GM18858 (cell line): ENCODE measurements around the gene PRKAG2.
A peak's percentile ranks its signal among the peaks of the same experiment; 100 is the strongest.
"Not testable (repeated sequence)": the region's sequence is repeated elsewhere in the genome, so short reads cannot be mapped to it uniquely, and the experiment has no call there.

Experiments used
- ATAC-seq: cut with Tn5 transposase; IDR thresholded peaks from one replicate; pipeline ENCODE4 v1.9.1; 2021; ENCODE audit not compliant: unreplicated experiment

PRKAG2 gene

DNA sequence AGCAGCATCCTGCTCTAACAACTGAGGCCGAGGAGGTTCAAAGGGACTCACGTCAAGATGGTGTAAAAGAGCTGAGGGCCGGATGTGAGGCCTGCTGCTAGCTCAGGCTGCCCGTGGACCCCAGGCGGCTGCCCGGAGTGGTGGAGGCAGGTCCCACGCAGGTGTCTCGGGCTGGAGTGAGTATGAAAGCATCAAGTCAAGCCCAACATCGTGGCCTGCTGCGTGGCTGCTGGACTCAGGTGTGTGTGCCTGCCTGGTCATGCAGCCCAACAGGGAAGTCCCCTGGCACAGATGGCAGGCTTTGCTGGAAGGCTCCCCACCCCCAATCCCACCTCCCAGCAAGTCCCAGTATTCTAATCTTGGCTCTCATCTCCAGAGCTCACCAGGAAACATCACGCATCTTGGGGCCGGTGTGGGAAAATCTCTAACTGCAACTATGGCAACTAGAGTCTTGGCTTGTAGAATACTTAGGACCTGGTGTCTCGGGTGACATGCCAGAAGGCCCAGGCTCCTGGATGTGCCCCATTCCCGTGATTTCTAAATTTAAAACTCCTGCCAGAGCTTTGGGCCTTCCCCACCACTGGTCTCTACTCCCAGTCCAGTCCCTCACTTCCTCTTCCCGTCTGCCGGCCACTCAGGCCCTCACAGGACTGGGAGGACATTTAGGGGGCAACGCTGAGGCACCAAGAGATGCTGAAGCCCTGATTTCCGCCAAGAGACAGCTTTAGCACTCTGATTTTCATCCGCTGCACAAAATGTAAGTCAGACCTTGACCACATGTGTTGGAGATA lies 85.9 kb downstream of the PRKAG2 start:
- ATAC-seq: no peak

- no peak for ATAC-seq
Measured at GRCh38 chr7:151790095-151790829, 86.7 kb downstream of the PRKAG2 start.

DNA sequence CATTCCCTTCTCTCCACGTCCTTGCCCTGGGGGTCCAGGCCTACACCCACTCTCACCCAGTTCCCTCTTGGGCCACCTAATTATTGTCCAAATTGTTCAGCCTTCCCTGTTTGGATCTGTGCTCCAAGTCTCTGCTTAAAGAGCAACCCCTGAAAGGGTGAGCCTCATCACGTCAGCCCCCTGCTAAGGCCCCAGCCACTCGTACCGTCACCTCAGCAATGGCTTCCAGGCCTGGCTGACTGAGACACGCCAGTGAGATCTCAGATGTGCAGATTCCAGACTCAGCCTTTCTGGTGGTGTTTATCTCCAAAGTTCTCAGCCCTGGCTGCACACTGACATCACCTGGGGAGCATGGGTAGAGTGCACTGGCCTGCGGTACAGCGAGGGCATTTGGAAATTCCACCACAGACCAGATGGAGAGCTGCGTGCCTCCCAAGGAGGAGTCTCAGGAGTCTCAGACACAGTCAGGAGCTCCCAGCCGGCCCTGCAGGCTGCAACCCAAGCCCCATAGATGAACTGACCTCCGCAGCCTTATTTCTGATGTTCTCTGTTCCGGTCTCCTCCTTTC lies 87.5 kb downstream of the PRKAG2 start:
- no peak for ATAC-seq

DNA sequence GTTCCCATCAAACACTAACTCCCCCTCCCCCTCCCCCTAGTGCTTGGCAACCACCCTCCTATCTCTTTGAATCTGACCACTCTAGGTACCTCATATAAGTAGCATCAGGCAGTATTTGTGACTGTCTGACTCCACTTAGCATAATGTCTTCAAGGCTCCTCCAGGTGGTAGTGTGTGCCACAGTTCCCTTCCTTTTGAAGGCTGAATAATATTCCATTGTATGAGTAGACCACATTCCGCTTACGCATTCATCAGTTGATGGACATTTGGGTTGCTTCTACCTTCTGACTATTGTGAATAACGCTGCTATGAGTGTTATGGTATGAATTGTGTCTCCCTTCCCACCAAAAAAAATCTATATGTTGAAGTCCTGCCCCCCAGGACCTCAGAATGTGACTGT lies 89.6 kb downstream of the PRKAG2 start:
- ATAC-seq: no peak

GRCh38 chr7:151786936-151787335 lies 90.0 kb downstream of the PRKAG2 start:
- ATAC-seq: no peak

DNA sequence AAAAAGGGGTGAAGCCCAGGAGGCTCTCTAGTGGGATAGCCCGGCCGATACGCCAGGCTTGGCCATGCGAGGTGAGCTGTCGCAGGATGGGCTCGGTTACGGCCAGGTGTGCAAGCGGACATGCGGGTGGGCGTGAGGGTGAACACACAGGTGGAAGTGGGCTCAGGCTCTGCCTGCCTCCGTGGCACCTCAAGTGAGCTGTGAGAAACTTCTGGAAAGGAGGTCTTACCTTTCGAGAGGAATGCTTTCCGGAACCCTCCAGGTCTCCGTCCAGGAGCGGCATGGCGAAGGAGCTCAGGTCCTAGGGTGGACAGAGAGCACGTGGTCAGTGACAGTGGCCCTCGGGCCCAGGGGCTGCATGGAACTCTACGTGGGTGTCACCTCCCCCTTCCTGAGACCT lies 90.7 kb downstream of the PRKAG2 start:
- no peak for ATAC-seq

GRCh38 chr7:151785681-151785965 lies 91.3 kb downstream of the PRKAG2 start:
- no peak for ATAC-seq

DNA sequence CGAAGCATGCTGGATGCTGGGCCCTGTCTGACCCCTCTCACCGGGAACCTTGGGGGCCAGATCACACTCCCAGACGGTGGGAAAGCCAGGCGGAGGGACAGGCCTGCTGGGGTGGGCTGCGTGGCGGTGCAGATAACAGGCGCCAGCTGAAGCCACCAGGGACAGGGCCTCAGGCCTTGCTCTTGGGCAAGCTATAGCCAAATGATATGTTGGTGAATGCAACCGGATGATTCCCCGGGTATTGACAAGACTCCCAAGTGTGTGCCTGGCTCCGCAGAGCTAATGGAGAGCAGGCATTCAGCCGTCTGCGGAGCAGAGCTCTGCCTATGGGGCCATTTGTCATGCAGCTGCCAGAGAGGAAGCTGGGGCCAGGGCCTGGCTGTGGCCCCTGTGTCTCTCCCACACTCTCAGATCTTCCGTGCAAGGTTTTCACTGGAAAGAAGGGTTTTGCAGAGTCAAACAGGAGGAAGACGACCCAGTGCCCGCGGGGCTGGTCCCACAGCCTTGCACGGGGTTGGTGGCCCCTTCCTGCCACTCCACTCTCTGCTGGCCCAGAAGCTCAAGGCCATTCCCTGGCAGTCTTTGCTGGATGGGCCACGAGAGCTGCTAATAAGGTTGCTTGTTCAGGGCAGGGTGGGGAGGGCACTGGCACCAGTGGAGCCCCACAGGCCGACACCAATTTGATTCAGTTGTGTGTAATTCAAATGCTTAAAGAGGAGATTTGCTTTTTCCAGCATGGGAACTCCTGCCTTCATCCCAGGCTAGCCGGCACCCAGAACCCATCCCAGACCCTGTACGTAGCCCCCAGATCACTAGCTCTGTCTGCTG lies 91.8 kb downstream of the PRKAG2 start:
- ATAC-seq: no peak

DNA sequence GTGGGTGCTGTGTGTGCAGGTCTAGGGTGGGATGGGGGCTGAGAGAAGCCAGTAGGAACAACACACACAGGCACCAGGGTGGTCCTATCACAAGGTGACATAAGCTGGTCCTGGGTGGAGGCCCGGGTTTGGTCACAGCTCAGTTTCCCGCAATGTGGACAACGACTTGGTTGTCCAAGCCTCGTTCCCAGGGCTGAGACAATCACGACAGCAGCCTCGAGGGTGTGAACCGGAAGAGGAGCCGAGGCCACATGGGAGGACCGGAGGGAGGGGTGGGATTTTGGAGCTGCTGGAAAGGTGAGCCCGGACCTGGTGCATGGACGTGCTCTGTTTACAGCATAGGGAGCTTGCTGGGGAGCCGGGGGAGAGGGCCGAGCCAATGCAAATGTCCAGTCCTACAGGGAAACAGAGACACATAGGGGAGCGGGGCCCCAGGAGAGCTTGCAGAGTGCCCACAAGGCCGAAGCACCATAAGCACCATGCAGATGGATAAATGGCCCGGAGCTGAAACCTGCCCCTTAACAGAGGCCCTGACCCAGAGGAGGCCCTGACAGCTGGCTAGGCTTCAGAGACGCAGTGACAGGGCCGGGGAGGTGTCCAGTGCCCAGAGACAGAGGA lies 92.8 kb downstream of the PRKAG2 start:
- ATAC-seq: no peak

DNA sequence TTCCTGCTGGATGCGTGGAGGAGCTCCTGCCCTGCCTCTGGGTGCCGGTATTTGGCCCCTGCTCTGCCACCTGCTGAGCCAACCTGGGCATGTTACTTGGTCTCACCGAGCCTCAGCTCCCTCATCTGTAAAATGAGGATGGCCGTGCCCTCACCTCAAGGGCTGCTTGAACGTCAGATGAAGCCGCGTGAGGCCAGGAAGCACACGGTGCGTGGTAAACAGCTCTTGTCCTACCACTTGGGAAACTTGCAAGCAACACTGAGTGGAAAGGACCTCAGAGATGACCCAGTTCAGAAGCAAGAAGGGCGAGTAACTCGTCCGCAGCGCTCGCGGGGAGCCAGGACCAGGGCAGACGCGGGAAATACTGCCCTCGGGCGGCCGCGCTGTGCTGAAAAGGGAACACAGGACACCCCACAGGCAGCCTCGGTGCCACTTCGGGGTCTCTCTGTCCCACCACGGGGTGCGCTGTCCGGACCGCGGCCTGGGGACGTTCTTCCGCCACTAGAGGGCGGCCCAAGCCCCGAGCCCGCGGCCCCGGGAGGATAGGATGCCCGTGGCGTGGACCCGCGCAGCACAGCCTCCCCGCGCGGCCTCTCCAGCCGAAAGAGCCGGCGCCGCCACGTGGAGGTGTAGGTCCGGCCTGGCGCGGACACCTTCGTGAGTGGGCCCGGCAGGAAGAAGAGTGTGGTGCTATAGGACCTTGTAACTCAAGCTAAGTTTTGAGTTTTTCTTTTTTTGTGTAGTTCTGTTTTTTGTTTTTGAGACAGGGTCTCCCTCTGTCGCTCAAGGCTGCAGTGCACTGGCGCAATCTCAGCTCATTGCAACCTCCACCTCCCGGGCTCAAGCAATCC lies 94.1 kb downstream of the PRKAG2 start:
- ATAC-seq: peak; percentile 73

- not testable (repeated sequence) for ATAC-seq
Measured at GRCh38 chr7:151782256-151782597, 94.7 kb downstream of the PRKAG2 start.

- ATAC-seq: no peak
Measured at GRCh38 chr7:151781161-151781845, 95.6 kb downstream of the PRKAG2 start.

DNA sequence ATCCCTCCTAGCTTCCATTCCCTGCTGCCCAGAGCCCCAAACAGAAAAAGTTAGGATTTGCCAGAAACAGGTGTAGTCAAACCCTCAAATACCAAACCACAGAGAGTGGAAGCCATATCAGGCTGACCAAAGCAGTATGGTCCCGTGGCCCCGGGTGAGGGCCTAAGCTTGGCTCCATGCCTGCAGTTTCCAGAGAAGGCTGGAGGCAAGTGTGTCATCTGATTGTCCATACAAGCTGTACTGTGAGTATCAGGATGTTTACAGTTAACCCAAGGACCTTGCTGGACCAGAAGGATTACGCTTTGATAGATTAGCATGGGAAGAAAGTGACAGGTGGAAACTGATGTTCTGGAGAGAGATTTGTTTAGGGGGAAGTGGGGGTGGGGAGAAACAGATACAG lies 96.3 kb downstream of the PRKAG2 start:
- no peak for ATAC-seq

GRCh38 chr7:151779678-151780077 lies 97.2 kb downstream of the PRKAG2 start:
- ATAC-seq: no peak

DNA sequence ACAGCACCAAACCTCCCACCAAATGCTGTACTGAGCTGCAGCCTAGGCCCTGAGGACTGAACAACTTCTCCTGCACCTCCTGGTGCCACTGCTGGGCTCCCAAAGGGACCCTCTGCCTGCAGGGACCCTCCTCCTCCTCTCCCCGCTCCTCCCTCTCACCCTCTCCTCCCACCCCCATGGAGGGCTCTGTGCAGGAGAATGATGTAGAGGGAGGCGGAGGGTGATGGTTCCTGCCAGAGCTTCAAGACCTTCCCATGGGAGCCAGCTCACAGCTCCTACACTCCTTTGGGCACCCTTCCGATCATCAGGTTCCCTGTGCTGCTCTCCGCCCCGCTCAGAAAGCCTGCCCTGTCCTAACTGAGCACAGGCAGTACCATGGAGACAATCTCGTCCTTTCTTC lies 97.7 kb downstream of the PRKAG2 start:
- ATAC-seq: no peak

GRCh38 chr7:151777908-151778670 lies 98.8 kb downstream of the PRKAG2 start:
- ATAC-seq: no peak

GRCh38 chr7:151777495-151777880 lies 99.4 kb downstream of the PRKAG2 start:
- ATAC-seq: no peak

DNA sequence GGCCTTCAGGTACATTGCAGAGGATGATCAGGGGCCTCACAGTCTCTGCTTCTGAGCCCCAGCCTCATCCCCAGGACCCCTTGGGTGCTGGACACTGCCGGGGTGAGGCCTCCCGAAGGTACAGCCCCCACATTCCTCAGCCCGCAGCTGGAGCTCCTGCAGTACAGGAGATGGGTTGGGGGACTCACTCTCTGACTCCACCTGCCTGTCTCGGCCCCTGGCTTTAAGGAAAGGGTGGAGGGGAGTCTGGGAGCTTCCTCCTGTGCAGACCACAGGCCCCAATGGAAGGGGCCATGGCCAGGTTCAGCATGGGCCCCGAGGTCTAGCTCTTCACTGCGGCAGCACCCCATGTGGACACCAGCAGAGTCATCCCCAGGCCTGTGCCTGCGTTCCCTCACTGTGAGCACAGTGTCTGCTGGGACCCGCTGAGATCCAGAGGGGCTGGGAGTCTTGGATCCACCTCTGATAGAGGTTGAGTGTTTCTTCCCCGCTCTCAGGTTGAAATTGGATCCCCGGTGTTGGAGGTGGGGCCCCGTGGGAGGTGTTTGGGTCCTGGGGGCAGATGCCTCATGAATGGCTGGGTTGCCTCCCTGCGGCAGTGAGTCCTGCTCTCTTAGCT lies 99.9 kb downstream of the PRKAG2 start:
- ATAC-seq: no peak

DNA sequence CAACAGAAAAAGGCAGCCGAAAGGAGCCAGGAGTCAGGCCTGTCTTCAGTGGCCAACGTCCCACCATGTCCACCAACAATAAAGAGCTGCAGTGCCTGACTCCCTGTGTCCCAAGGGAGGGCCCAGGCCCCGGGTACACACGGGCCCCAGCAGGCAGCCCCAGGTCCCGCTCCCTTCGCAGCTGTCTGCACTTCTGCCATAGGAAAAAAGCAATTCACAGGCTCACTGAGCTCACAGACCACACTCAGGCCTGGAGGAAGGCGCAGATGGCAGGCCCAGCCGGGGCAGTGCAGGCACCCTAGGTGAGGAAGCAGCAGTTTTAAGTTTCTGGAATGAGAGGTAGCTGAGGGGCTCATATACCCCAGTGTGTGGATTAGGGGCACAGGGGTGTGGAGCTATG lies 100.5 kb downstream of the PRKAG2 start:
- no peak for ATAC-seq
